GM12878 (cell line): ENCODE measurements around the gene FAM151A. TPM values are rescaled to one million over a fixed set of nuclear protein-coding genes. Genes with fewer than 3 reads are reported as not detected.

Experiments used
- ATAC-seq: fragments of 200-7000 bp; cut with Tn5 transposase; 3 replicates; pipeline ENCODE4 v1.9.1; 2020; ENCODE audit warnings: mild to moderate bottlenecking, moderate library complexity
- BruUV-seq: library from RNA; stranded (reverse); fragments of 400-500 nt; replicated peaks from 2 replicates; lab custom pipeline; 2021; lab: Mats Ljungman, UMichigan
- CTCF ChIA-PET: fragments of 300-600 bp; sonication (Branson Sonifier 250); formaldehyde crosslinking; extraction: SDS; loops from one replicate; lab custom pipeline; 2021; ENCODE audit warnings: inconsistent platforms; lab: Yijun Ruan, JAX
- POLR2A ChIA-PET: fragments of 350-600 bp; formaldehyde crosslinking; extraction: SDS; loops from one replicate; lab custom pipeline; 2021; ENCODE audit warnings: inconsistent platforms; lab: Charles Lee
- RAD21 ChIA-PET: fragments of 300-600 bp; sonication (Branson Sonifier 250); formaldehyde crosslinking; loops from one replicate; lab custom pipeline; 2023; ENCODE audit warnings: antibody characterized with exemption; ENCODE audit not compliant: unreplicated experiment; lab: Charles Lee
- SMC1A ChIA-PET: fragments of 300-600 bp; sonication (Branson Sonifier 250); formaldehyde crosslinking; loops from one replicate; lab custom pipeline; 2023; ENCODE audit not compliant: unreplicated experiment, uncharacterized antibody; lab: Charles Lee
- DNase-seq: peaks from one replicate; pipeline ENCODE4 v3.0.0-alpha.2; 2011; ENCODE audit warnings: low read depth, low spot score
- FAIRE-seq: peaks from 3 replicates; lab custom pipeline; 2011; peaks lifted over from hg19 to GRCh38; lab: Jason Lieb, UNC
- H2AFZ ChIP-seq: 2 replicates; pipeline ENCODE4 v1.6.0; 2011; ENCODE audit warnings: low read depth, low read length, control low read depth; ENCODE audit not compliant: control insufficient read depth
- H3K27ac ChIP-seq: 2 replicates; pipeline ENCODE4 v1.5.1; 2011; ENCODE audit warnings: control low read depth; ENCODE audit not compliant: control insufficient read depth, insufficient read depth
- H3K27me3 ChIP-seq, 2 experiments: replicated peaks in 1 of 2; 2 replicates each; pipeline versions ENCODE4 v1.6.0 to v1.6.1; 2011; ENCODE audit warnings: low read length in 1 of 2; ENCODE audit not compliant: control insufficient read depth in 2 of 2, insufficient read depth in 2 of 2
- H3K36me3 ChIP-seq, 2 experiments: 2 replicates each; pipeline ENCODE4 v1.5.1; 2011; ENCODE audit warnings: low read length in 1 of 2; ENCODE audit not compliant: control insufficient read depth in 2 of 2, insufficient read depth in 2 of 2
- H3K4me1 ChIP-seq: 2 replicates; pipeline ENCODE4 v1.6.1; 2011; ENCODE audit warnings: mild to moderate bottlenecking, low read length, moderate library complexity, mixed read lengths; ENCODE audit not compliant: control insufficient read depth, insufficient read depth
- H3K4me2 ChIP-seq: 2 replicates; pipeline ENCODE4 v1.6.0; 2011; ENCODE audit warnings: control low read depth; ENCODE audit not compliant: control insufficient read depth, insufficient read depth
- H3K4me3 ChIP-seq: fragments of 200-600 bp; sonication (generic); 2 replicates; pipeline ENCODE4 v1.5.1; 2016
- H3K79me2 ChIP-seq: 2 replicates; pipeline ENCODE4 v1.6.0; 2011; ENCODE audit warnings: low read length; ENCODE audit not compliant: control insufficient read depth, insufficient read depth
- H3K9ac ChIP-seq: 2 replicates; pipeline ENCODE4 v1.8.0; 2011; ENCODE audit warnings: low read length, control low read depth, mixed read lengths; ENCODE audit not compliant: control insufficient read depth, insufficient read depth
- H3K9me3 ChIP-seq: replicated peaks from 3 replicates; pipeline ENCODE4 v1.5.1; 2011; ENCODE audit warnings: mild to moderate bottlenecking, low read length; ENCODE audit not compliant: control insufficient read depth, insufficient read depth
- H4K20me1 ChIP-seq: 2 replicates; pipeline ENCODE4 v1.6.0; 2011; ENCODE audit not compliant: control insufficient read depth, insufficient read depth
- CHD4 ChIP-seq: fragments of 200-600 bp; sonication (generic); IDR thresholded peaks from 2 replicates; pipeline ENCODE4 v1.6.1; 2016; ENCODE audit warnings: mild to moderate bottlenecking
- HDAC6 ChIP-seq: fragments of 200-600 bp; sonication (generic); IDR thresholded peaks from one replicate; pipeline ENCODE4 v1.8.0; 2017; ENCODE audit warnings: antibody characterized with exemption; ENCODE audit not compliant: unreplicated experiment
- MEF2B ChIP-seq: fragments of 450-650 bp; IDR thresholded peaks from 2 replicates; pipeline ENCODE4 v1.6.1; 2018; ENCODE audit warnings: mild to moderate bottlenecking, moderate library complexity; ENCODE audit not compliant: partially characterized antibody, poor library complexity, severe bottlenecking
- MYC ChIP-seq: IDR thresholded peaks from 2 replicates; pipeline ENCODE4 v1.6.1; 2011; ENCODE audit warnings: mild to moderate bottlenecking, low read length, moderate library complexity, inconsistent platforms; ENCODE audit not compliant: insufficient read depth, insufficient replicate concordance, insufficient read length, severe bottlenecking
- ZNF217 ChIP-seq: fragments of 450-650 bp; IDR thresholded peaks from 2 replicates; pipeline ENCODE4 v1.6.1; 2017; ENCODE audit warnings: antibody characterized with exemption, mild to moderate bottlenecking
- WGBS: methylation state at CpG from one replicate; pipeline ENCODE4 v1.1.6; 2016; ENCODE audit warnings: low lambda C conversion rate; ENCODE audit not compliant: insufficient replicate concordance, insufficient coverage; ENCODE audit errors: missing lambda C conversion rate; 5-methylcytosine and 5-hydroxymethylcytosine counted together
- in situ Hi-C: fragments of 300-500 bp; cut with MboI; formaldehyde crosslinking; loops from 9 replicates; pipeline ENCODE4 v1.14.3; 2018; ENCODE audit warnings: mixed read lengths
- intact Hi-C: fragments of 100-400 bp; cut with micrococcal nuclease; formaldehyde crosslinking; loops from one replicate; pipeline ENCODE4 v1.14.2; 2022; ENCODE audit not compliant: unreplicated experiment
- polyA plus RNA-seq, 11 experiments: library from polyadenylated mRNA; depleted of rRNA in 4 of 11; unstranded in 6 of 11; stranded (reverse) in 5 of 11; fragments of >200 nt; fragmentation: Nextera tagmentation in 4 of 11; fragmentation: Illumina TruSeq in 1 of 11; extraction: Ambion mirVana in 4 of 11; extraction: Trizol in 1 of 11; gene quantifications; 1 replicate in 1 of 11; 2 replicates in 10 of 11; pipeline versions ENCODE4 v1.2.1 to v1.2.3, GENCODE V29; 2011 to 2016; ENCODE audit warnings: inconsistent platforms in 2 of 11, missing spikeins in 2 of 11, low read depth in 1 of 11
- total RNA-seq, 4 experiments: library from RNA; depleted of rRNA in 3 of 4; stranded (reverse); fragments of >200 nt in 3 of 4; fragmentation: Illumina TruSeq in 1 of 4; extraction: Trizol in 1 of 4; gene quantifications; 2 replicates each; pipeline versions ENCODE4 v1.2.1 to v1.2.3, GENCODE V29; 2013 to 2021
- TF ChIP-seq, protein P1 (sequence below): IDR thresholded peaks from 2 replicates; pipeline ENCODE4 v1.6.1; 2011; ENCODE audit warnings: mild to moderate bottlenecking, low read depth, low read length, moderate library complexity; ENCODE audit not compliant: insufficient replicate concordance

Gene FAM151A
- total and polyA plus RNA-seq, 10 of the 15 experiments (the other 5 are each of a cell fraction or from before 2014, with no cell fraction given) = 0.09 to 0.34 (median 0.14) TPM; not detected in 5

DNA sequence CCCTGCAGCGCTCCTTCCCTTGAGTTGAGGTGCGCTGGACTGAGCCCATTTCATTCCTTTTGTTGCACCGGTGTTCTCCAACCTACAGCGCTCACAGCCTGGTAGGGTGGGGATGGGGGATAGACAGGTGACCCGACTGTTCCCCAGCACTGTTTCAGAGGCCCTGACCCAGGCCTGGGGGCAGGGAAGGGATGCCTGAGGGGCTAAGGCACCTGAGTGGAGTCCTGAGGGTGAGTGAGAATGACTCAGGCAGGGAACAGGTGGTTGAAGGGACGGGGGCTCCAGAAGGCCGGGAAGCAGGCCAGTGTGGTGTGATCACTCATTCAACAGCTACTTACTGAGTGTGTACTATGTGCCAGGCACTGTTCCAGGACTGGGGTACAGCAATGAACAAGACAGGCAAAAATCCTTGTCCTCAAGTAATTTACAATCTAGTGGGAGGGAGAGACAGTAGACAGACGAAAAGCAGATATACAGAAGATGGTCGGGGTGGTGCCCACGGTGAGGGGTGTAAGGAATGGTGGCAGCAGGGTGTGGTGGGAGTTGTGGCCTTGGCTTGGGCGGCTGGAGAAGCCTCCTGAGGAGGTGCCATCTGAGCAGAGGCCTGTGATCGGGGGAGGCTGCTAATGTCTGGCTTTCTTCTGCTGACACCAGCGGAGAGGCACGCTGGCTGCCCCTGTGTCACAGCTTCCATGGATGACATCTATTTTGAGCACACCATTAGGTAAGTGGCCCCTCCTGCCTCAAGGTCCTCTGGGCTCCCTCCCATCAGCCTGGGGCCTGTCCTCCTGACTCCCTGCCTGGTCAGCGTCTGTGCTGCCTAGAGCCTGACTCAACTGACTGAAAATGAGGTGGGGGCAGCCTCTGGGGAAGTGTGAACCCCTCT is 37.9 kb downstream of the FAM151A start:
- in situ Hi-C loops = no loop called here
- Histone ChIP-seq H3K9ac (no peak overlapping the region), H3K27ac (no peak overlapping the region), H3K36me3 (no peaks in the 10 kb centered on the region), H3K4me3 (no peak overlapping the region), H3K79me2 (no peaks in the 10 kb centered on the region), H3K4me1 (no peaks in the 10 kb centered on the region), H4K20me1 (no peaks in the 10 kb centered on the region), H3K27me3 (no peaks in the 10 kb centered on the region), H3K9me3 (no peaks in the 10 kb centered on the region), H2AFZ (no peak overlapping the region), H3K4me2 (no peak overlapping the region)
- ChIA-PET SMC1A (no interaction called here), RAD21 (no interaction called here), POLR2A (no interaction called here), CTCF (no interaction called here)
- DNase-seq = no peak
- intact Hi-C loops = no loop called here
- ATAC-seq = no peak
- 43% methylated on average over 15 of the region's 15 CpGs for WGBS
- no peak for FAIRE-seq
- no peak for TF ChIP-seq HDAC6
- BruUV-seq = no TSS peak

- no TSS peak for BruUV-seq
- Histone ChIP-seq H3K9ac (no peak overlapping the region), H3K4me3 (no peak overlapping the region), H2AFZ (no peak overlapping the region), H3K27me3 (no peaks in the 10 kb centered on the region), H3K9me3 (no peaks in the 10 kb centered on the region), H3K79me2 (no peaks in the 10 kb centered on the region), H3K4me2 (no peak overlapping the region), H3K36me3 (no peaks in the 10 kb centered on the region), H3K4me1 (no peaks in the 10 kb centered on the region), H4K20me1 (no peaks in the 10 kb centered on the region), H3K27ac (no peak overlapping the region)
- 71% methylated on average over 17 of the region's 17 CpGs for WGBS
- in situ Hi-C loops = no loop called here
- TF ChIP-seq CHD4 (no peak), HDAC6 (no peak), MEF2B (no peak), ZNF217 (no peak), MYC (no peak)
- TF ChIP-seq, protein P1, sequence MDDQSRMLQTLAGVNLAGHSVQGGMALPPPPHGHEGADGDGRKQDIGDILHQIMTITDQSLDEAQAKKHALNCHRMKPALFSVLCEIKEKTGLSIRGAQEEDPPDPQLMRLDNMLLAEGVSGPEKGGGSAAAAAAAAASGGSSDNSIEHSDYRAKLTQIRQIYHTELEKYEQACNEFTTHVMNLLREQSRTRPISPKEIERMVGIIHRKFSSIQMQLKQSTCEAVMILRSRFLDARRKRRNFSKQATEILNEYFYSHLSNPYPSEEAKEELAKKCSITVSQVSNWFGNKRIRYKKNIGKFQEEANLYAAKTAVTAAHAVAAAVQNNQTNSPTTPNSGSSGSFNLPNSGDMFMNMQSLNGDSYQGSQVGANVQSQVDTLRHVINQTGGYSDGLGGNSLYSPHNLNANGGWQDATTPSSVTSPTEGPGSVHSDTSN = no peak
- FAIRE-seq = no peak
- ChIA-PET CTCF (no interaction called here), SMC1A (no interaction called here), RAD21 (no interaction called here), POLR2A (no interaction called here)
- DNase-seq = no peak
- intact Hi-C loops = no loop called here
- ATAC-seq = no peak
Observed at GRCh38 chr1:54584575-54584974, 38.8 kb downstream of the FAM151A start.
